Colon (tissue), 2 donors: Measurements from ENCODE around the gene RBBP8NL.

Experiments used
- FAIRE-seq: peaks from 2 replicates; lab custom pipeline; 2012; peaks lifted over from hg19 to GRCh38; lab: Jason Lieb, UNC
- donor health status: control.
- donor health status: control.

Gene RBBP8NL

GRCh38 chr20:62427172-62428001, at the start of gene RBBP8NL:
Gene RBBP8NL (minus strand): TSS chr20:62427539. CDS start chr20:62419647, 7,892 bp downstream.
- no peak for FAIRE-seq

GRCh38 chr20:62476056-62476838, 48.9 kb upstream of the RBBP8NL start:
- no peak for FAIRE-seq

GRCh38 chr20:62475772-62476055, 48.4 kb upstream of the RBBP8NL start, which contains the start of gene GATA5:
Gene GATA5 (minus strand): TSS chr20:62475995. CDS start chr20:62475521, 474 bp downstream.
- FAIRE-seq, result no peak

GRCh38 chr20:62475027-62475771, 47.9 kb upstream of the RBBP8NL start:
- FAIRE-seq, result no peak

GRCh38 chr20:62474604-62475026, 47.3 kb upstream of the RBBP8NL start:
- FAIRE-seq, result no peak

GRCh38 chr20:62473717-62474603, 46.6 kb upstream of the RBBP8NL start:
- FAIRE-seq, result no peak

- no peak for FAIRE-seq
Observed at GRCh38 chr20:62472941-62473585, 45.7 kb upstream of the RBBP8NL start.

GRCh38 chr20:62472138-62472940, 45.0 kb upstream of the RBBP8NL start:
- FAIRE-seq, result no peak

- no peak for FAIRE-seq
Observed at GRCh38 chr20:62470459-62470858, 43.1 kb upstream of the RBBP8NL start.

- no peak for FAIRE-seq
Observed at GRCh38 chr20:62470001-62470400, 42.7 kb upstream of the RBBP8NL start.

- no peak for FAIRE-seq
Observed at GRCh38 chr20:62469352-62469751, 42.0 kb upstream of the RBBP8NL start.

- FAIRE-seq, result no peak
Observed at GRCh38 chr20:62466806-62467537, 39.6 kb upstream of the RBBP8NL start.

- FAIRE-seq, result no peak
Observed at GRCh38 chr20:62466072-62466760, 38.9 kb upstream of the RBBP8NL start.

GRCh38 chr20:62464990-62465389, 37.7 kb upstream of the RBBP8NL start:
- FAIRE-seq, result no peak

- FAIRE-seq, result no peak
Observed at GRCh38 chr20:62464425-62464770, 37.1 kb upstream of the RBBP8NL start.

- no peak for FAIRE-seq
Observed at GRCh38 chr20:62463651-62464424, 36.5 kb upstream of the RBBP8NL start.

GRCh38 chr20:62462976-62463592, 35.7 kb upstream of the RBBP8NL start:
- no peak for FAIRE-seq

GRCh38 chr20:62461834-62462233, 34.5 kb upstream of the RBBP8NL start:
- FAIRE-seq, result no peak
